T47D (cell line): ENCODE results near the gene A4GALT.

Source experiments
- DNase-seq, 2 experiments: peaks; one replicate each; pipeline versions ENCODE4 v3.0.0 to v3.0.0-alpha.2; 2011 to 2012; ENCODE audit warnings: low read depth in 1 of 2, low spot score in 1 of 2
- JUND ChIP-seq: IDR thresholded peaks from 2 replicates; pipeline ENCODE4 v1.6.1; 2012; ENCODE audit warnings: low read depth
- in situ Hi-C: cut with HindIII; loops from 2 replicates; pipeline ENCODE4 v1.10.0; 2016; ENCODE audit warnings: low sequenced_read_pairs, low pct_unique_long_range_greater_than_20kb

The A4GALT gene

GRCh38 chr22:42655693-42656092, 65.0 kb downstream of the A4GALT start:
- peak in 1 of 2 experiments; percentile 59 for DNase-seq
- in situ Hi-C loops = no loop called here
- no peak for TF ChIP-seq JUND

- in situ Hi-C loops = no loop called here
- no peak for DNase-seq
- TF ChIP-seq JUND = no peak
Observed at GRCh38 chr22:42654436-42655073, 66.1 kb downstream of the A4GALT start.

GRCh38 chr22:42653999-42654398, 66.7 kb downstream of the A4GALT start:
- in situ Hi-C loops = no loop called here

GRCh38 chr22:42651134-42651533, 69.5 kb downstream of the A4GALT start:
- DNase-seq = peak in 1 of 2 experiments; percentile 45
- no peak for TF ChIP-seq JUND
- in situ Hi-C loops = no loop called here

More at GRCh38 chr22:42653999-42654398, 66.7 kb downstream of the A4GALT start:
- no peak for DNase-seq
- TF ChIP-seq JUND = no peak

GRCh38 chr22:42649246-42650099, 71.2 kb downstream of the A4GALT start, which contains the start of gene CYB5R3:
TSS of gene CYB5R3 (minus strand) at chr22:42649392. CDS start at chr22:42649315, 77 bp downstream.
- in situ Hi-C loops = no loop called here
- TF ChIP-seq JUND = no peak
- DNase-seq = peak; percentile 72 to 90

GRCh38 chr22:42648368-42649245, 72.1 kb downstream of the A4GALT start:
- peak in 1 of 2 experiments; percentile 60 for DNase-seq
- TF ChIP-seq JUND = no peak
- in situ Hi-C loops = no loop called here

- no peak for DNase-seq
- in situ Hi-C loops = no loop called here
- no peak for TF ChIP-seq JUND
Observed at GRCh38 chr22:42648017-42648367, 72.7 kb downstream of the A4GALT start.

- no peak for TF ChIP-seq JUND
- DNase-seq = peak; percentile 39 to 66
- in situ Hi-C loops = no loop called here
Observed at GRCh38 chr22:42646569-42647525, 73.8 kb downstream of the A4GALT start.

GRCh38 chr22:42645938-42646568, 74.6 kb downstream of the A4GALT start:
- TF ChIP-seq JUND = no peak
- DNase-seq = no peak
- in situ Hi-C loops = no loop called here

- in situ Hi-C loops = no loop called here
- no peak for TF ChIP-seq JUND
Observed at GRCh38 chr22:42645341-42645937, 75.2 kb downstream of the A4GALT start.

More at GRCh38 chr22:42645341-42645937, 75.2 kb downstream of the A4GALT start:
- no peak for DNase-seq
